K562 (cell line): Measurements from ENCODE around the gene ADAMTS2. TPM values are rescaled to one million over a fixed set of nuclear protein-coding genes. Genes with fewer than 3 reads are reported as not detected.

Experiments used
- ATAC-seq: fragments of 200-7000 bp; cut with Tn5 transposase; 3 replicates; pipeline ENCODE4 v1.9.1; 2020; ENCODE audit warnings: moderate library complexity
- BruUV-seq: library from RNA; stranded (reverse); fragments of 400-500 nt; replicated peaks from 2 replicates; lab custom pipeline; 2021; lab: Mats Ljungman, UMichigan
- CTCF ChIA-PET: fragments of 300-600 bp; formaldehyde crosslinking; extraction: SDS; loops from one replicate; lab custom pipeline; 2021; ENCODE audit warnings: low intra/inter-chr PET ratio; lab: Yijun Ruan, JAX
- POLR2A ChIA-PET: fragments of 300-600, 350-650 bp; sonication (Branson Sonifier 250); formaldehyde crosslinking; extraction: SDS; loops from one replicate; lab custom pipeline; 2021; ENCODE audit warnings: antibody characterized with exemption, inconsistent platforms; lab: Yijun Ruan, JAX
- DNase-seq, 4 experiments: peaks; one replicate each; pipeline versions ENCODE4 v3.0.0 to v3.0.0-alpha.2; 2011 to 2018; ENCODE audit warnings: low spot score in 3 of 4, mixed read lengths in 3 of 4; ENCODE audit errors: extremely low read depth in 1 of 4
- FAIRE-seq: peaks from 2 replicates; lab custom pipeline; 2011; peaks lifted over from hg19 to GRCh38; lab: Jason Lieb, UNC
- H2AFZ ChIP-seq: 2 replicates; pipeline ENCODE4 v1.6.0; 2011; ENCODE audit warnings: low read depth, low read length, control low read depth, inconsistent platforms
- H3K27ac ChIP-seq: fragments of 200-600 bp; 3 replicates; pipeline ENCODE4 v1.8.0; 2011; ENCODE audit warnings: low read depth, mild to moderate bottlenecking, control low read depth, inconsistent platforms, low read length, moderate library complexity, mixed read lengths; ENCODE audit errors: extremely low read depth
- H3K27me3 ChIP-seq, 2 experiments: fragments of 300-600 bp in 1 of 2; 2 replicates in 1 of 2; 3 replicates in 1 of 2; pipeline versions ENCODE4 v1.6.0 to v1.8.0; 2011; ENCODE audit warnings: inconsistent platforms in 2 of 2, low read length in 2 of 2, mild to moderate bottlenecking in 1 of 2, mixed read lengths in 1 of 2, moderate library complexity in 1 of 2; ENCODE audit not compliant: control insufficient read depth in 2 of 2, insufficient read depth in 2 of 2
- H3K36me3 ChIP-seq: fragments of 300-600 bp; 3 replicates; pipeline ENCODE4 v1.8.0; 2011; ENCODE audit warnings: mild to moderate bottlenecking, low read length, inconsistent platforms; ENCODE audit not compliant: control insufficient read depth, insufficient read depth
- H3K4me1 ChIP-seq, 2 experiments: fragments of 200-600 bp in 1 of 2; replicated peaks in 1 of 2; 2 replicates in 1 of 2; 3 replicates in 1 of 2; pipeline versions ENCODE4 v1.5.1 to v1.8.0; 2011; ENCODE audit warnings: inconsistent platforms in 2 of 2, low read length in 2 of 2, mild to moderate bottlenecking in 1 of 2, mixed read lengths in 1 of 2, moderate library complexity in 1 of 2; ENCODE audit not compliant: control insufficient read depth in 2 of 2, insufficient read depth in 2 of 2
- H3K4me2 ChIP-seq: 2 replicates; pipeline ENCODE4 v1.6.1; 2011; ENCODE audit warnings: low read length, control low read depth, inconsistent platforms, mixed read lengths; ENCODE audit not compliant: insufficient read depth
- H3K4me3 ChIP-seq: fragments of 200-600 bp; sonication (generic), shearing (Covaris generic); 2 replicates; pipeline ENCODE4 v1.5.1; 2016; ENCODE audit warnings: control low read depth, inconsistent platforms
- H3K79me2 ChIP-seq: fragments of 200-600 bp; 3 replicates; pipeline ENCODE4 v1.8.0; 2011; ENCODE audit warnings: low read length, inconsistent platforms; ENCODE audit not compliant: control insufficient read depth, insufficient read depth
- H3K9ac ChIP-seq, 2 experiments: 2 replicates each; pipeline versions ENCODE4 v1.6.0 to v1.6.1; 2011; ENCODE audit warnings: low read depth in 2 of 2, low read length in 2 of 2, control low read depth in 1 of 2, inconsistent platforms in 1 of 2, mild to moderate bottlenecking in 1 of 2, mixed read lengths in 1 of 2; ENCODE audit not compliant: insufficient read depth in 1 of 2
- H3K9me1 ChIP-seq: one replicate; pipeline ENCODE4 v1.6.0; 2011; ENCODE audit warnings: inconsistent platforms, mild to moderate bottlenecking, low read length, moderate library complexity; ENCODE audit not compliant: control insufficient read depth, insufficient read depth
- H3K9me3 ChIP-seq: replicated peaks from 2 replicates; pipeline ENCODE4 v1.5.1; 2011; ENCODE audit warnings: low read depth, low read length, inconsistent platforms; ENCODE audit not compliant: control insufficient read depth, insufficient read depth
- H4K20me1 ChIP-seq: replicated peaks from 2 replicates; pipeline ENCODE4 v1.6.1; 2011; ENCODE audit warnings: low read length, inconsistent platforms, mixed read lengths; ENCODE audit not compliant: control insufficient read depth, insufficient read depth
- KAT8 ChIP-seq: fragments of 450-650 bp; IDR thresholded peaks from 2 replicates; pipeline ENCODE4 v1.6.1; 2016; ENCODE audit warnings: low read depth, mild to moderate bottlenecking
- PTRF ChIP-seq: fragments of 450-650 bp; IDR thresholded peaks from 2 replicates; pipeline ENCODE4 v1.6.1; 2016; ENCODE audit warnings: mild to moderate bottlenecking, missing genetic modification characterization, missing compliant biosample characterization
- RFX5 ChIP-seq: IDR thresholded peaks from 2 replicates; pipeline ENCODE4 v1.6.1; 2011; ENCODE audit warnings: low read depth, mild to moderate bottlenecking, improper control_type of control experiment, low read length
- SMAD2 ChIP-seq: fragments of 150-350 bp; IDR thresholded peaks from 2 replicates; pipeline ENCODE4 v1.6.1; 2014; ENCODE audit warnings: low read depth, mild to moderate bottlenecking, low read length
- SMARCB1 ChIP-seq: IDR thresholded peaks from 2 replicates; pipeline ENCODE4 v1.6.1; 2011; ENCODE audit warnings: improper control_type of control experiment, low read depth; ENCODE audit not compliant: insufficient read length
- TAF15 ChIP-seq: fragments of 200-400 bp; formaldehyde crosslinking; IDR thresholded peaks from 2 replicates; pipeline ENCODE4 v1.6.1; 2017; ENCODE audit warnings: mild to moderate bottlenecking, low read depth, low read length, moderate library complexity
- ZNF384 ChIP-seq: IDR thresholded peaks from 2 replicates; pipeline ENCODE4 v1.6.1; 2012; ENCODE audit warnings: low read depth, low read length, improper control_type of control experiment
- ZNF586 ChIP-seq: fragments of 450-650 bp; formaldehyde crosslinking; conservative IDR thresholded peaks from 2 replicates; pipeline ENCODE4 v1.4.0; 2020; ENCODE audit warnings: mild to moderate bottlenecking, moderate library complexity
- WGBS: fragments of 100-300 bp; shearing (Covaris generic); methylation state at CpG from one replicate; pipeline ENCODE4 v1.1.6; 2016; ENCODE audit warnings: low coverage, mixed read lengths; ENCODE audit not compliant: insufficient coverage; ENCODE audit errors: missing lambda C conversion rate; 5-methylcytosine and 5-hydroxymethylcytosine counted together
- in situ Hi-C: fragments of 300-500 bp; cut with MboI; formaldehyde crosslinking; loops from 4 replicates; pipeline ENCODE4 v1.15.0; 2018; ENCODE audit warnings: inconsistent platforms, mixed read lengths
- intact Hi-C: fragments of 100-400 bp; cut with micrococcal nuclease; formaldehyde crosslinking; loops from 2 replicates; pipeline ENCODE4 v1.14.2; 2022
- polyA plus RNA-seq, 8 experiments: library from polyadenylated mRNA; depleted of rRNA in 4 of 8; stranded (reverse) in 5 of 8; unstranded in 3 of 8; fragments of >200 nt; fragmentation: Nextera tagmentation in 2 of 8; fragmentation: Illumina TruSeq in 1 of 8; extraction: Ambion mirVana in 2 of 8; extraction: Trizol in 1 of 8; gene quantifications; 2 replicates each; pipeline versions ENCODE4 v1.2.1 to v1.2.3, GENCODE V29; 2011 to 2014; ENCODE audit warnings: inconsistent platforms in 1 of 8, missing spikeins in 1 of 8
- total RNA-seq, 7 experiments: library from RNA; depleted of rRNA in 6 of 7; stranded (reverse); fragments of >200 nt in 6 of 7; fragmentation: Illumina TruSeq in 2 of 7; extraction: Trizol in 2 of 7; gene quantifications; 2 replicates each; pipeline versions ENCODE4 v1.2.1 to v1.2.3, GENCODE V29; 2011 to 2021; ENCODE audit warnings: low replicate concordance in 1 of 7

ADAMTS2 gene
- total and polyA plus RNA-seq, 9 of the 15 experiments (the other 6 are each of a cell fraction or from before 2014, with no cell fraction given), result not detected

GRCh38 chr5:179130101-179130681 lies 215.1 kb downstream of the ADAMTS2 start:
- no peak; the same call in 2 of the 3 replicates for ATAC-seq
- BruUV-seq, result no TSS peak
- CTCF ChIA-PET, result no interaction called here
- intact Hi-C loops (no loop called here), in situ Hi-C loops (no loop called here)
- Histone ChIP-seq H3K4me1 (no peaks in the 10 kb centered on the region; a peak in 2 of 5 replicates), H3K9me1 (no peaks in the 10 kb centered on the region), H4K20me1 (no peaks in the 10 kb centered on the region)
- no peak for DNase-seq
- TF ChIP-seq TAF15, result no peak
- TF ChIP-seq ZNF384, result no peak
- TF ChIP-seq KAT8, result no peak
- no peak for TF ChIP-seq SMAD2
- no peak for TF ChIP-seq PTRF
- no peak for TF ChIP-seq ZNF586 (CRISPR knock-in tag)
- TF ChIP-seq RFX5, result no peak
- TF ChIP-seq SMARCB1, result no peak
- TF ChIP-seq, all 486 proteins: peak for 0
- no peak overlapping the region for H3K27ac ChIP-seq
- H3K9ac ChIP-seq, result no peak overlapping the region
- H3K4me3 ChIP-seq, result no peak overlapping the region
- POLR2A ChIA-PET, result no interaction called here
- no peaks in the 10 kb centered on the region for H3K36me3 ChIP-seq
- H3K9me3 ChIP-seq, result no peaks in the 10 kb centered on the region
- H3K79me2 ChIP-seq, result no peaks in the 10 kb centered on the region
- 2% methylated on average over 14 of the region's 14 CpGs for WGBS
- no peak for FAIRE-seq
- H2AFZ ChIP-seq, result no peak overlapping the region
- H3K4me2 ChIP-seq, result no peak overlapping the region
- peaks cover 0 to 51% of the 10 kb centered on the region in 2 experiments; a peak in 2 of 5 replicates for H3K27me3 ChIP-seq
